ENCODE data around the gene LRRC72. TPM values are rescaled to one million over a fixed set of nuclear protein-coding genes. Genes with fewer than 3 reads are reported as not detected.
"Not testable (repeated sequence)": the region's sequence is repeated elsewhere in the genome, so short reads cannot be mapped to it uniquely, and the experiment has no call there.

LRRC72 gene
- total RNA-seq, 1 donor from 2014 or later = not detected

- no peaks in the 10 kb centered on the region for H3K4me1 ChIP-seq
- ATAC-seq (no peak), DNase-seq (no peak)
- H3K9me3 ChIP-seq = no peaks in the 10 kb centered on the region
- H3K27ac ChIP-seq = no peak overlapping the region
- no peaks in the 10 kb centered on the region for H3K36me3 ChIP-seq
- H3K27me3 ChIP-seq (ENCODE audit: low read depth) = no peaks in the 10 kb centered on the region
- H3K4me3 ChIP-seq = no peak overlapping the region
- TF ChIP-seq CTCF (IDR thresholded peaks at IDR 0.05) = no peak
- intact Hi-C loops (cut with DNase I) = no loop called here
These were observed 3.1 kb downstream of the LRRC72 start for GRCh38 chr7:16529697-16530096.

- Histone ChIP-seq H3K36me3 (no peaks in the 10 kb centered on the region), H3K27ac (no peak overlapping the region), H3K4me1 (no peaks in the 10 kb centered on the region), H3K27me3 (ENCODE audit: low read depth) (no peaks in the 10 kb centered on the region), H3K9me3 (no peaks in the 10 kb centered on the region), H3K4me3 (no peak overlapping the region)
- intact Hi-C loops (cut with DNase I) = no loop called here
- no peak for TF ChIP-seq CTCF (IDR thresholded peaks at IDR 0.05)
- DNase-seq = no peak
- no peak for ATAC-seq
These were observed 5.1 kb downstream of the LRRC72 start for GRCh38 chr7:16531707-16532106.

- intact Hi-C loops (cut with DNase I) = no loop called here
- Histone ChIP-seq H3K27ac (no peak overlapping the region), H3K4me3 (no peak overlapping the region), H3K4me1 (no peaks in the 10 kb centered on the region), H3K9me3 (no peaks in the 10 kb centered on the region), H3K27me3 (ENCODE audit: low read depth) (no peaks in the 10 kb centered on the region), H3K36me3 (no peaks in the 10 kb centered on the region)
- no peak for TF ChIP-seq CTCF (IDR thresholded peaks at IDR 0.05)
- no peak for ATAC-seq
- DNase-seq = no peak
These were observed 5.6 kb downstream of the LRRC72 start for GRCh38 chr7:16532272-16532671.

- no peak for TF ChIP-seq CTCF (IDR thresholded peaks at IDR 0.05)
- Histone ChIP-seq H3K27me3 (ENCODE audit: low read depth) (no peaks in the 10 kb centered on the region), H3K36me3 (no peaks in the 10 kb centered on the region), H3K4me3 (no peak overlapping the region), H3K9me3 (no peaks in the 10 kb centered on the region), H3K27ac (no peak overlapping the region), H3K4me1 (no peaks in the 10 kb centered on the region)
- DNase-seq = no peak
- intact Hi-C loops (cut with DNase I) = no loop called here
- no peak for ATAC-seq
These were observed 8.9 kb downstream of the LRRC72 start for GRCh38 chr7:16535500-16535899.

GRCh38 chr7:16540559-16540958, 13.9 kb downstream of the LRRC72 start:
- intact Hi-C loops (cut with DNase I); ATAC-seq: not testable (repeated sequence)

GRCh38 chr7:16542401-16542800, 15.8 kb downstream of the LRRC72 start:
- H3K27ac ChIP-seq = no peak overlapping the region
- no peaks in the 10 kb centered on the region for H3K36me3 ChIP-seq
- intact Hi-C loops (cut with DNase I) = no loop called here
- ATAC-seq = no peak
- no peak for DNase-seq
- H3K27me3 ChIP-seq (ENCODE audit: low read depth) = no peaks in the 10 kb centered on the region
- H3K4me1 ChIP-seq = no peaks in the 10 kb centered on the region
- no peak for TF ChIP-seq CTCF (IDR thresholded peaks at IDR 0.05)
- H3K9me3 ChIP-seq = no peaks in the 10 kb centered on the region
- H3K4me3 ChIP-seq = no peak overlapping the region

More at GRCh38 chr7:16540559-16540958, 13.9 kb downstream of the LRRC72 start:
- H3K4me3 ChIP-seq; H3K9me3 ChIP-seq; H3K27me3 ChIP-seq (ENCODE audit: low read depth); H3K36me3 ChIP-seq; H3K4me1 ChIP-seq; DNase-seq; H3K27ac ChIP-seq: not testable (repeated sequence)
